Measurements from ENCODE around the gene TMEM120B.
"Not testable (repeated sequence)": the region's sequence is repeated elsewhere in the genome, so short reads cannot be mapped to it uniquely, and the experiment has no call there.

The TMEM120B gene

DNA sequence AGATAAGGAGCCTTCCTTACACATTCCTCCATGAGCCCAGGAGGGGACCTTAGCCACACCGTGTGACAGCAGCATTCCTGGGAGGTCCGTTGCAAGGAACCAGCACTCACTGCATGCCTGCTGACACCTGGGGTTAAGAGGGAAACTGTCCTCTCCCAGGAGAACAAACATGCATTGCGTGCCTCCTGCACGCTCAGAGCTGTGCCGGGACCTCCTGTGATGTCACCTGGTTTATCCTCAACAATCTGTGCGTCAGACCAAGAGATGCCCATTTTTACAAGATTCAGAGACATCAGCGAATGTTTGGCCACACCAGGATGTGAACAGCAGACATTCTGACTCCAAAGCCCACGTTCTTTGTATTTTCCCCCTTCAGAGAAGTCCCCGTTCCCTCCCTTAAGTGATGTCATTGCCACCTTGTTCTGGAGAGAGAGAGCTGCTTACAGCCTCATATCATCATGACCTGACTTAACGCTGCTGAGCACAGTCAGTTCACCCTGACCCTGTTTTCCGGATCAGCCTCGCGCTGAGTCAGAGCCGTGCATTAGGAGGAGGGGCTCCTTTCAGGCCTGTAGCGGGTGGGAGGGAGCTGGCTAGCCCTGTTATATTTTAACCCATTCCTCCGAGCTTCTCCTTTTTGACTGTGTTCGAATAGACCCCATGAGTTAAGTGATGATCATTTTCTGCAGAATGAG is 36.2 kb downstream of the TMEM120B start:
- no peaks in the 10 kb centered on the region for H3K27me3 Mint-ChIP-seq
- peaks cover 2% of the 10 kb centered on the region for H3K36me3 Mint-ChIP-seq
- H3K9me3 Mint-ChIP-seq (ENCODE audit: low read depth): no peaks in the 10 kb centered on the region
- H3K27ac Mint-ChIP-seq: peak overlapping the region; percentile 67
- H3K4me1 Mint-ChIP-seq (ENCODE audit: low read depth): peaks cover 7% of the 10 kb centered on the region
- no peak overlapping the region for H3K4me3 Mint-ChIP-seq

DNA sequence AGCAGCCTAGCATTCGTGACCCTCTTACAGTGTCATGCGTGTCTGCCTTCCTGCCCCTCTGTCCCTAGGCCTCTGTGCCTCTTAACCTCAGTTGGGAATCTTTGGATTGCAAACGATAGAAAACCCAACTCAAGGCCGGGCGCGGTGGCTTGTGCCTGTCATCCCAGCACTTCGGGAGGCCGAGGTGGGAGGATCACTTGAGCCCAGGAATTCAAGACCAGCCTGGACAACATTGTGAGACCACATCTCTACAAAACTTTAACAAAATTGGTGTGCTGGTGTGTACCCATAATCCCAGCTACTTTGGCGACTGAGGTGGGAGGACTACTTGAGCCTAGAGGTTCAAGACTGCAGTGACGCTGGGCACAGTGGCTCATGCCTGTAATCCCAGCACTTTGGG is 36.7 kb downstream of the TMEM120B start:
- Mint-ChIP-seq H3K27ac (no peak overlapping the region), H3K9me3 (ENCODE audit: low read depth) (no peaks in the 10 kb centered on the region), H3K36me3 (peaks cover 2% of the 10 kb centered on the region), H3K27me3 (no peaks in the 10 kb centered on the region), H3K4me1 (ENCODE audit: low read depth) (peaks cover 7% of the 10 kb centered on the region), H3K4me3 (no peak overlapping the region)

DNA sequence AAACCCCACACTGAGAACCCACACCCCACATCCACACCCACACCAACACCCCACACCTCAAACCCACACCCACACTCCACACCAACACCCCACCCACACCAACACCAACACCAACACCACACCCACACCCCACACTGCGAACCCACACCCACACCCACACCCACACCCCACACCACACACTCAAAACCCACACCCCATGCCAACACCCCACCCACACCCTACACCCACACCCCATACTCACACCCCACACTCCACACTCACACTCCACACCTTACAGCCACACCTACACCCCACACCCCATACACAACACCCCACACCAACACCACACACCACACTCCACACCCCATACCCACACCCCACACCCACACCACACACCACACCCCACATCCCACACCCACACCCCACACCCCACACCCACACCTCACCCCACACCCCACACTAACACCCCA is 38.0 kb downstream of the TMEM120B start:
- Mint-ChIP-seq H3K27me3 (no peaks in the 10 kb centered on the region), H3K9me3 (ENCODE audit: low read depth) (no peaks in the 10 kb centered on the region), H3K4me1 (ENCODE audit: low read depth) (peaks cover 9% of the 10 kb centered on the region), H3K4me3 (no peak overlapping the region), H3K36me3 (peaks cover 2% of the 10 kb centered on the region), H3K27ac (no peak overlapping the region)

DNA sequence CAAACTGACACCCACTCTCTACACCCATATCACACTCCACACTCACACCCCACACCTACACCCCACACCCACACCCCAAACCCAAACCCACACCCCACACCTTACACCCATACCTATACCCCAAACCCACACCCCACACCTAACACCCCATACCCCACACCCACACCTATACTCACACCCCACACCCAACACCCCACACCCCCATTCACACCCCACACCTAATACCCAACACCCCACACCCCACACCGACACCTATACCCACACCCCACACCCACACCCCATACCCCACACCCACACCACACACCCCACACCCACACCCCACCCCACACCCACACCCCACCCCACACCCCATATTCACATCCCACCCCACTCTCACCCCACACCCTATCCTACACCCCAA is 38.5 kb downstream of the TMEM120B start:
- peaks cover 14% of the 10 kb centered on the region for H3K4me1 Mint-ChIP-seq (ENCODE audit: low read depth)

DNA sequence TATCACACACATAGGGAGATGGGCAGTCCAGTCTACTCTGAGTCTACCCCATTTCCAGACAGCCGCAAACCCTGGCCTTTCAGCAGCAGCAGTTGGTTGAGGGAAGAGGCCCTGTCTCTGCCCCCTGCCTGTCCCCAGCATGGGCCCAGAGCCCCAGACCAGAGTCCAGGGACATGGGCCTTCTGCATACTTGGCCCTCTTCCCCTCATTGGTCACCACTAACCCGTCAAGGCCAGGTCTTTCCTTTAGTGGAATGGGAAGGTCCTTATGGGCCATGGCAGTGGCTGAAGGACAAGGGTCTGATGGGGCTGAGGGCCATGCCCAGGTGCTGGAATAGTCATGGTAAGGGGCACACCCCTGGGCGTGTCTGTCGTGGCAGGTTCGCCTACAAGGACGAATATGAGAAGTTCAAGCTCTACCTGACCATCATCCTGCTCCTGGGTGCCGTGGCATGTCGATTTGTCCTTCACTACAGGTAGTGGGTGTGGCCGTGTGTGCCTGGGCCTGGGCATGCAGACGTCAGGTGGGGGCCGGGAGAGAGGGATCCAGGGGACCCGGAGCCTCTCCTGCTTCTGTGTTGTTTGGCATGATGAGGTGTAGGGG is 39.3 kb downstream of the TMEM120B start:
- Mint-ChIP-seq H3K9me3 (ENCODE audit: low read depth) (no peaks in the 10 kb centered on the region), H3K36me3 (peaks cover 2% of the 10 kb centered on the region), H3K27me3 (no peaks in the 10 kb centered on the region), H3K27ac (no peak overlapping the region), H3K4me3 (no peak overlapping the region), H3K4me1 (ENCODE audit: low read depth) (peaks cover 21% of the 10 kb centered on the region)

More for the DNA sequence above, 38.5 kb downstream of the TMEM120B start:
- Mint-ChIP-seq H3K4me3 (no peak overlapping the region), H3K27me3 (no peaks in the 10 kb centered on the region), H3K9me3 (ENCODE audit: low read depth) (no peaks in the 10 kb centered on the region), H3K27ac (no peak overlapping the region), H3K36me3 (peaks cover 2% of the 10 kb centered on the region)

DNA sequence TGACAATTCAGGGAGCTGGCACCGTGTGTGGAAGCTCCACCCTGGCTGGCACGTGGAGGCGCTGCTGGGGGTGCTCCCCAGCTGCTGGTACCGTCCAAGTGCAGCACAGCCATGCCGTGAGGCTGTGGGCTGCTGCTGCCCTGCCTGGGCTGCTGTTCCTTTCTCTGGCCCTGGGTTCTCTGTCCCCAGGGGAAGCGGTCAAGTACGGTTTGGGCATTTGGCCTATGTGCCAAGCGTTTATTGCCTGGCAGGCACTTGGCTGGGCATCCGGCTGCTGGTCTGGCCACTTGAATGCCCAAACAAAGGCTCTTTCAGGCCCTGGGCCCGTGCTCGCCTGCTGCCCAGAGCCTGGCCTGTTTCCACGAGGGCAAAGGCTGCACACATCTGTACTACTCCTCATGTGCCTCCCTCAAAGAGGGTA is 41.3 kb downstream of the TMEM120B start:
- Mint-ChIP-seq H3K27ac (no peak overlapping the region), H3K4me3 (no peak overlapping the region), H3K4me1 (ENCODE audit: low read depth) (peaks cover 19% of the 10 kb centered on the region), H3K36me3 (peaks cover 2% of the 10 kb centered on the region), H3K27me3 (no peaks in the 10 kb centered on the region), H3K9me3 (ENCODE audit: low read depth) (no peaks in the 10 kb centered on the region)

DNA sequence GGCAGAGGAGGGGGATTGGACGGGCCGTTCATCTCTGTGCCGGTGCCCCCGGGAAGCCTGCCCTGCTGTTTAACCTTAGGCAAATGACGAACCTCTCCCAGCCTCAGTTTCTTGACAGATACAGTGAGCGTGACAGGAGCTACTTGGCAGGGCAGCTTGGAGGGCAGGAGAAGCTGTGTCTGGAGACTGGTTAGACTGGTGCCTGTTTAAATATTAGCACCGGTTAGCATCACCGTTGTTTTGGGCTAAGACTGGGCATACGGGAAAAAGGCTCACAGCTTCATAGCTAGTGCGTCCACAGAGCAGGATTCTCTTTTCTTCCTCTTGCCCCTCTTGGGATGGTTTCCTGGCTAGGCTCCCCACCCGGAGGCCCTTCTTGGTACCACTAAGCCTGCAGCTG is 42.3 kb downstream of the TMEM120B start:
- Mint-ChIP-seq H3K36me3 (peaks cover 2% of the 10 kb centered on the region), H3K4me1 (ENCODE audit: low read depth) (peaks cover 17% of the 10 kb centered on the region), H3K9me3 (ENCODE audit: low read depth) (no peaks in the 10 kb centered on the region), H3K4me3 (no peak overlapping the region), H3K27me3 (no peaks in the 10 kb centered on the region), H3K27ac (no peak overlapping the region)

DNA sequence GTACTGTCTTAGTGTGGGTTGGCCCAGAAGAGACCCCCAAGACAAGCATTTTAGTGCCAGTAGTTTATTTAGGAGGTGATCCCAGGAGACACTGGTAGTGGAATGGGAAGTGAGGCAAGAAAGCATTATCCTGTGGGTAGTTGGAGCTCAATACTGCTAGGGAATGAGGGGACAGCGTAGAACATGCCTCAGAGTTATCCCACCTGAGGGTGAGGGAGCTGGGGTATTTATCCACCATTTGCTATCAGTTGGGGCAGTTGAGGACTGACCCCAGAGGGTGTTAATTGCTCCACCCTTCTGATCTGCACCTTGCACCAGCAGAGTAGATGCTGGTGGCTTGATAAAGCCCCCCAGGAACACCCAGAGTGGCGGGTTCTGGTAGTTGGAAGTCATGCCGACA is 43.0 kb downstream of the TMEM120B start:
- Mint-ChIP-seq H3K27me3 (no peaks in the 10 kb centered on the region), H3K4me1 (ENCODE audit: low read depth) (peaks cover 15% of the 10 kb centered on the region), H3K36me3 (peaks cover 2% of the 10 kb centered on the region), H3K27ac (no peak overlapping the region), H3K9me3 (ENCODE audit: low read depth) (no peaks in the 10 kb centered on the region), H3K4me3 (no peak overlapping the region)

DNA sequence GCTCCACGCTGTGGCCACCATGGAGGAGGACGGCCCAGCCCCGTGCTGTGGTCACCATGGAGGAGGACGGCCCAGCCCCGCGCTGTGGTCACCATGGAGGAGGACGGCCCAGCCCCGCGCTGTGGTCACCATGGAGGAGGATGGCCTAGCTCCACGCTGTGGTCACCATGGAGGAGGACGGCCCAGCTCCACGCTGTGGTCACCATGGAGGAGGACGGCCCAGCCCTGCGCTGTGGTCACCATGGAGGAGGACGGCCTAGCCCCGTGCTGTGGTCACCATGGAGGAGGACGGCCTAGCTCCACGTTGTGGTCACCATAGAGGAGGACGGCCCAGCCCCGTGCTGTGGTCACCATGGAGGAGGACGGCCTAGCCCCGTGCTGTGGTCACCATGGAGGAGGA is 46.0 kb downstream of the TMEM120B start:
- H3K4me1 Mint-ChIP-seq (ENCODE audit: low read depth): peaks cover 16% of the 10 kb centered on the region
- not testable (repeated sequence) for H3K9me3 Mint-ChIP-seq (ENCODE audit: low read depth); H3K4me3 Mint-ChIP-seq; H3K27ac Mint-ChIP-seq; H3K36me3 Mint-ChIP-seq; H3K27me3 Mint-ChIP-seq

DNA sequence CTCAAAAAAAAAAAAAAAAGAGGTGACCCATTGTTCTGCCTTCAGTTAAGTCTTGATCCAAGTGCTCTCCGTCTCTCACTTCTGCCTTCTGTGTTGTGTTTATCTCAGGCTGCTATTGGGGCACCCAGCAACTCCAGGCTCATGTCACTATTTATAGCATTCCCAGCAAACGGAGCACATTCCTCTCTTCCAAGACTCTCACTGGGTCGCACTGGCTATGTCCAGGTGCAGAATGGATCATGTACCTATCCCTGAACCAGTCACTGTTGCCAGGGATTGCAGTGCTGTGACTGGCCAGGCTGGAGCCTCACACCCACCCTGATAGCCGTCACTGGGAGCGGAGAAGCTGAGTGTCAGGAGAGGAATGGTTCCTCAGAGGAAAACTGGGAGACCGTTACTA is 49.7 kb downstream of the TMEM120B start:
- Mint-ChIP-seq H3K27ac (no peak overlapping the region), H3K27me3 (no peaks in the 10 kb centered on the region), H3K4me3 (no peak overlapping the region), H3K4me1 (ENCODE audit: low read depth) (peaks cover 2% of the 10 kb centered on the region), H3K9me3 (ENCODE audit: low read depth) (no peaks in the 10 kb centered on the region), H3K36me3 (peaks cover 2% of the 10 kb centered on the region)

DNA sequence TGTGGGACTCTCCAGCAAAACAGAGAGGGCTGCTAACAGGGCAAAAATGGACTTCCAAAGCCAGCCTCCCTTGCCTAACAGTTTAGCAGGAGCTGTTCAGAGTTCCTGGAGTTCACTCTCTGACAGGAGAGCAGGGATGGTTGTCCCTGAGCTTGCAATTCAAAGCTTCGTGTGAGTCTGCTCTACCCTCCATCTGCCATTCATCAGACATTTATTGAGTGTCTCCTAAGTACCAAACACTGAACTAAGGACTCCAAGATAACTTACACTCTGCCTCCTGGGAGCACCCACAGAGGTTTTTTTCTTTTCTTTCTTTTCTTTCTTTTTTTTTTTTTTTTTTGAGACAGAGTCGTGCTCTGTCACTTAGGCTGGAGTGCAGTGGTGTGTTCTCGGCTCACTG is 52.3 kb downstream of the TMEM120B start:
- Mint-ChIP-seq H3K4me1 (ENCODE audit: low read depth) (peaks cover 2% of the 10 kb centered on the region), H3K27me3 (no peaks in the 10 kb centered on the region), H3K4me3 (no peak overlapping the region), H3K36me3 (peaks cover 2% of the 10 kb centered on the region), H3K27ac (no peak overlapping the region), H3K9me3 (ENCODE audit: low read depth) (no peaks in the 10 kb centered on the region)

DNA sequence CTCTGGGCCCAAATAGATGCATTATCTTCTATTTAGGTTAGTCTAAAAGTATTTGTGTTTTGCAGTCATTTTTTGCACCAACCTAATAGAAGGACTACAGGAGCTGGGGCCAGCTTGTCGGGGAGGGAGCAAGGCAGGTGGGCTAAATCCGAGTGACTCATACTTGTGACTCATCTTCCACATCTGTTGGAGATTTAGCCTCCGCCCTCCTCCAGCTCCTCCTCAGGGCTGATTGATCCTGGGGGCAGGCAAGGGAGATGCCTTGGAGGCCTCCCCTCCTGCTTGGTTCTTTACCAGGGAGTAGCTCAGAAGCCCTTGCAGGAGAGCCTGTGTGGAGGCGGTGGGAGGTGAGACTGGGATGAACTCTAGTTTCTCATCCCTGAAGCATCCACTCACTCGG is 53.0 kb downstream of the TMEM120B start:
- no peak overlapping the region for H3K4me3 Mint-ChIP-seq
- H3K36me3 Mint-ChIP-seq: peaks cover 2% of the 10 kb centered on the region
- H3K4me1 Mint-ChIP-seq (ENCODE audit: low read depth): peaks cover 2% of the 10 kb centered on the region
- H3K27ac Mint-ChIP-seq: no peak overlapping the region
- H3K27me3 Mint-ChIP-seq: no peaks in the 10 kb centered on the region
- H3K9me3 Mint-ChIP-seq (ENCODE audit: low read depth): no peaks in the 10 kb centered on the region

DNA sequence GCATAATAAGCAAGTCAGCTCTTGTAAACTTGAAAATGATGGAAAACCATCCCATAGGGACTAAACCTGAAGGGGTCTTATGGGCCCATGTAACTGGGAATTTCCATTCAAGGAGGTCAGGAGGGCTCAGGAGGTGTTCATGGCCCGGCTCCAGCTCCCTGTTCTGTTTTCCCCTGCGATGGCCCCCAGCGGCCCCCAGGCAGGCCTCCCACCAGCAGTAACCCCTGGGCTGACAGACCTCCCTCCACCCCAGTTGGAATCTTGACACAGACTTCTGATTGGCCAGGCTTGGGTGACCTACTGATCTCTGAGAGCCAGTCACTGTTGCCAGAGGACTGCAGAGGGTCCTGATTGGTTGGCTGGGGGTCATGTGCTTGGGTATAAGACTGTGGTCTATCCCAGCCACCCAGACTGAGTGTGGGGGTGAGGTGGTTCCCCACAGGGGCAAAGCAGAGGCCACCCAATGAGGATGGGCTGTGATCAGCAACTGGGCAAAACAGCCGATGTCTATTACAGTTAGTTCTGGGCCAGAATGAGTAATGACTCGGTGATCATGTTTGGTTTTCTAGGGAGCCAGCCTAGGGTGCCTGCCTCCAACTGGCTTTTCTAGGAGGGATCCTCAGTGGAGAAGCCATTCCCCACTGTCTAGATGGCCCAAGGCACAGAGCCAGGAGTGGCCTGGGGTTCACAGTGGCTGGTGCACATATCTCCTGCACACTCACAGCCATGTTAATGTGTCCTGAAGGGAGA is 53.9 kb downstream of the TMEM120B start:
- Mint-ChIP-seq H3K4me3 (no peak overlapping the region), H3K36me3 (peaks cover 2% of the 10 kb centered on the region), H3K27ac (no peak overlapping the region)

DNA sequence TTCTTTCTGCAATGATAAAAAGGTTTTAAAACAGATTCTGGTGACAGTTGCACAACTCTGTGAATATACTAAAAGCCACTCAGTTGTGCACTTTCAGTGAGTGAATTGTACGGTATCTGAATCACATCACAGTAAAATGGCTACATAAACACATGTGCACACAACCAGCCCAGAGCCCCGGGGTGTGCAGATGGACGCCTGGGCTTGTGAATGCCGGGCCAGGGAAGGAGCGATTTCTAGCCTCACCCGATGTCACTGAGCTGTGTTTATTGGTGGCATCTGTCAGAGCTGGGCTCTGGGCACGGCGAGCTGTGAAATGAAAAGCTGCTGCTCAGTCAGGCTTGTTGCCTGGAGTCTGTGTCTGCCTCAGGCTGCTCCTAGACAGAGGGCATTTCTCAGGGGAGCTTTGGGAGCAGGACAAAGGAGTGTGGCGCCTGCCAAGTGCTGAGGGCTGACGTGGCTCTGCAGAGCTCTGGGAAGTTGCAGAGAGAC is 55.0 kb downstream of the TMEM120B start:
- Mint-ChIP-seq H3K27ac (no peak overlapping the region), H3K4me1 (ENCODE audit: low read depth) (no peaks in the 10 kb centered on the region), H3K36me3 (no peaks in the 10 kb centered on the region), H3K9me3 (ENCODE audit: low read depth) (no peaks in the 10 kb centered on the region), H3K27me3 (no peaks in the 10 kb centered on the region), H3K4me3 (no peak overlapping the region)

More for the DNA sequence above, 53.9 kb downstream of the TMEM120B start:
- no peaks in the 10 kb centered on the region for H3K27me3 Mint-ChIP-seq
- no peaks in the 10 kb centered on the region for H3K9me3 Mint-ChIP-seq (ENCODE audit: low read depth)
- H3K4me1 Mint-ChIP-seq (ENCODE audit: low read depth): peaks cover 2% of the 10 kb centered on the region

DNA sequence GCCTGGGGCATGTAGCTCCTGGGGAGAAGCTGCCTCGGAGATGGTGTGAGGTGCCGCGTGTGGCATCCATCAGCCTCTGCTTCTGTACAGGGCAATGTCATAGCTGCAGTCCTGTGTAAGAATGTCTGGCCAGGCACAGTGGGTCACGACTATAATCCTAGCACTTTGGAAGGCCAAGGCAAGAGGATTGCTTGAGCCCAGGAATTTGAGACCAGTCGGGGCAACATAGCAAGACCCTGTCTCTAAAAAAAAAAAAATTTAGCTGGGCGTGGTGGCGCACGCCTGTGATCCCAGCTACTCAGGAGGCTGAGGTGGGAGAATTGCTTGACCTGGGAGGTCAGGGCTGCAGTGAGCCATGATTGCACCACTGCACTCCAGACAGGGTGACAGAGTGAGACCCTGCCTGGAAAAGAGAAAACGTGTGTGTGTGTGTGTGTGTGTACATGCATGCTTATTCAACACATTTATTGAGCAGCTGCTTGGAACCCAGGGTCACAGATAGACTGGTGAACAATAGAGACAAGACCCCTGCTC is 56.8 kb downstream of the TMEM120B start:
- Mint-ChIP-seq H3K36me3 (no peaks in the 10 kb centered on the region), H3K4me1 (ENCODE audit: low read depth) (peaks cover 13% of the 10 kb centered on the region), H3K27ac (no peak overlapping the region), H3K4me3 (no peak overlapping the region), H3K27me3 (no peaks in the 10 kb centered on the region), H3K9me3 (ENCODE audit: low read depth) (no peaks in the 10 kb centered on the region)

All from activated naive CD8-positive, alpha-beta T cell (primary cell).